Type B pancreatic cell (in vitro differentiated cells): ENCODE results near the gene ANKRD6. TPM values are rescaled to one million over a fixed set of nuclear protein-coding genes. Genes with fewer than 3 reads are reported as not detected.

ENCODE experiments used
- DNase-seq: peaks from one replicate; pipeline ENCODE4 v3.0.0; 2021; ENCODE audit warnings: mixed read lengths; ENCODE audit not compliant: unreplicated experiment; ENCODE audit errors: extremely low spot score
- H3K27ac Mint-ChIP-seq: 2 replicates; pipeline ENCODE4 v1.8.0; 2021; ENCODE audit warnings: mild to moderate bottlenecking, mixed read lengths
- H3K27me3 Mint-ChIP-seq: 2 replicates; pipeline ENCODE4 v1.8.0; 2021; ENCODE audit warnings: mixed read lengths
- H3K36me3 Mint-ChIP-seq: 2 replicates; pipeline ENCODE4 v1.8.0; 2021; ENCODE audit warnings: mixed read lengths
- H3K4me1 Mint-ChIP-seq: one replicate; pipeline ENCODE4 v1.8.0; 2021; ENCODE audit warnings: mixed read lengths; ENCODE audit not compliant: unreplicated experiment
- H3K4me3 Mint-ChIP-seq: 2 replicates; pipeline ENCODE4 v1.8.0; 2021; ENCODE audit warnings: mild to moderate bottlenecking, mixed read lengths
- H3K9me3 Mint-ChIP-seq: 2 replicates; pipeline ENCODE4 v1.8.0; 2021; ENCODE audit warnings: mixed read lengths
- CTCF ChIP-seq: fragments of 200-600 bp; sonication (generic); conservative IDR thresholded peaks from 2 replicates; pipeline ENCODE4 v1.5.0; 2021; ENCODE audit warnings: antibody characterized with exemption, mild to moderate bottlenecking
- total RNA-seq: library from RNA; stranded (reverse); gene quantifications from 2 replicates; pipeline ENCODE4 v1.2.1, GENCODE V29; 2021; ENCODE audit warnings: low replicate concordance

Gene ANKRD6
- total RNA-seq, 1 donor from 2014 or later: 34.0 TPM

- Mint-ChIP-seq H3K27ac (no peak overlapping the region), H3K27me3 (no peaks in the 10 kb centered on the region), H3K4me3 (no peak overlapping the region), H3K9me3 (peaks cover 3% of the 10 kb centered on the region), H3K4me1 (peaks cover 16% of the 10 kb centered on the region), H3K36me3 (peaks cover 5% of the 10 kb centered on the region)
- DNase-seq: no peak
- no peak for TF ChIP-seq CTCF
Measured at GRCh38 chr6:89582669-89583325, 149.8 kb downstream of the ANKRD6 start.

GRCh38 chr6:89583559-89583958, 150.6 kb downstream of the ANKRD6 start:
- no peak for DNase-seq
- Mint-ChIP-seq H3K4me3 (no peak overlapping the region), H3K36me3 (peaks cover 5% of the 10 kb centered on the region), H3K27ac (peak overlapping the region; percentile 31), H3K9me3 (peaks cover 3% of the 10 kb centered on the region), H3K4me1 (peaks cover 16% of the 10 kb centered on the region), H3K27me3 (no peaks in the 10 kb centered on the region)
- TF ChIP-seq CTCF: no peak

DNA sequence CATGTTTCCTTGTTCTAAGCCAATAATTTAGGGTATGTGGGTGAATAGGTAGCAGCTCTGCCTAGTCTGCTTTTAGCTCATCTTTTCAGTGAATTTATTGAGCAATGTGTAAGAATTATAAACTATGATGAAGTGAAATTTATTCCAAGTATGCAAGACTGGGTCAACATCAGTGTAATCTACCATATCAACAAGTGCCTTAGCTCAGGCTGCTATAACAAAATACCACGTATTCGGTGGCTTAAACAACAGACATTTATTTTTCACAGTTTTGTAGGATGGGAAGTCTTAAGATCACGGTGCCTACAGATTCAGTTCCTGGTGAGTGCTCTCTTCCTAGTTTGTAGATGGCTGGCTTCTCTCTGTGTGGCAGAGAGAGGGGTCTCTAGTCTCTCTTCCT, 151.6 kb downstream of the ANKRD6 start:
- H3K9me3 Mint-ChIP-seq: peaks cover 3% of the 10 kb centered on the region
- H3K36me3 Mint-ChIP-seq: peaks cover 5% of the 10 kb centered on the region
- H3K27me3 Mint-ChIP-seq: no peaks in the 10 kb centered on the region
- no peak for DNase-seq
- H3K4me3 Mint-ChIP-seq: no peak overlapping the region
- no peak for TF ChIP-seq CTCF
- peaks cover 16% of the 10 kb centered on the region for H3K4me1 Mint-ChIP-seq
- H3K27ac Mint-ChIP-seq: no peak overlapping the region

GRCh38 chr6:89585154-89585553, 152.2 kb downstream of the ANKRD6 start:
- TF ChIP-seq CTCF: no peak
- H3K4me1 Mint-ChIP-seq: peaks cover 16% of the 10 kb centered on the region

GRCh38 chr6:89589297-89590025, 156.5 kb downstream of the ANKRD6 start:
- no peak for DNase-seq
- Mint-ChIP-seq H3K4me1 (peaks cover 4% of the 10 kb centered on the region), H3K27me3 (no peaks in the 10 kb centered on the region), H3K36me3 (no peaks in the 10 kb centered on the region), H3K27ac (no peak overlapping the region), H3K4me3 (no peak overlapping the region), H3K9me3 (no peaks in the 10 kb centered on the region)
- TF ChIP-seq CTCF: no peak

More at GRCh38 chr6:89585154-89585553, 152.2 kb downstream of the ANKRD6 start:
- no peak overlapping the region for H3K4me3 Mint-ChIP-seq
- peaks cover 5% of the 10 kb centered on the region for H3K36me3 Mint-ChIP-seq
- peaks cover 3% of the 10 kb centered on the region for H3K9me3 Mint-ChIP-seq
- DNase-seq: no peak
- no peaks in the 10 kb centered on the region for H3K27me3 Mint-ChIP-seq
- H3K27ac Mint-ChIP-seq: no peak overlapping the region
